ENCODE results near the gene RIMS3. TPM values are rescaled to one million over a fixed set of nuclear protein-coding genes. Genes with fewer than 3 reads are reported as not detected.

RIMS3 gene
- total RNA-seq, 1 donor = 0.84 TPM

- H3K4me1 ChIP-seq (ENCODE audit: insufficient read depth, low read length) = peaks cover 4% of the 10 kb centered on the region
- H3K9me3 ChIP-seq (ENCODE audit: low read depth, low read length) = no peaks in the 10 kb centered on the region
- H3K4me3 ChIP-seq (ENCODE audit: low read length) = no peak overlapping the region
- no peaks in the 10 kb centered on the region for H3K27me3 ChIP-seq (ENCODE audit: insufficient read depth, low read length)
Observed at GRCh38 chr1:40673452-40673851, 8.0 kb upstream of the RIMS3 start.

GRCh38 chr1:40668769-40669525, 3.5 kb upstream of the RIMS3 start:
- no peak overlapping the region for H3K4me3 ChIP-seq (ENCODE audit: low read length)
- H3K9me3 ChIP-seq (ENCODE audit: low read depth, low read length) = no peaks in the 10 kb centered on the region
- peaks cover 13% of the 10 kb centered on the region for H3K4me1 ChIP-seq (ENCODE audit: insufficient read depth, low read length)
- H3K27me3 ChIP-seq (ENCODE audit: insufficient read depth, low read length) = no peaks in the 10 kb centered on the region

- no peaks in the 10 kb centered on the region for H3K27me3 ChIP-seq (ENCODE audit: insufficient read depth, low read length)
- H3K9me3 ChIP-seq (ENCODE audit: low read depth, low read length) = no peaks in the 10 kb centered on the region
- H3K4me1 ChIP-seq (ENCODE audit: insufficient read depth, low read length) = peaks cover 13% of the 10 kb centered on the region
- H3K4me3 ChIP-seq (ENCODE audit: low read length) = no peak overlapping the region
Observed at GRCh38 chr1:40664791-40665190, 691 bp downstream of the RIMS3 start.

GRCh38 chr1:40664167-40664537, 1.3 kb downstream of the RIMS3 start:
- peaks cover 13% of the 10 kb centered on the region for H3K4me1 ChIP-seq (ENCODE audit: insufficient read depth, low read length)
- H3K4me3 ChIP-seq (ENCODE audit: low read length) = no peak overlapping the region
- H3K9me3 ChIP-seq (ENCODE audit: low read depth, low read length) = no peaks in the 10 kb centered on the region
- H3K27me3 ChIP-seq (ENCODE audit: insufficient read depth, low read length) = no peaks in the 10 kb centered on the region

GRCh38 chr1:40663324-40664166, 1.9 kb downstream of the RIMS3 start:
- H3K9me3 ChIP-seq (ENCODE audit: low read depth, low read length) = no peaks in the 10 kb centered on the region
- peaks cover 9% of the 10 kb centered on the region for H3K4me1 ChIP-seq (ENCODE audit: insufficient read depth, low read length)
- H3K4me3 ChIP-seq (ENCODE audit: low read length) = no peak overlapping the region
- H3K27me3 ChIP-seq (ENCODE audit: insufficient read depth, low read length) = no peaks in the 10 kb centered on the region

GRCh38 chr1:40662864-40663263, 2.6 kb downstream of the RIMS3 start:
- Histone ChIP-seq H3K9me3 (ENCODE audit: low read depth, low read length) (no peaks in the 10 kb centered on the region), H3K4me3 (ENCODE audit: low read length) (no peak overlapping the region), H3K4me1 (ENCODE audit: insufficient read depth, low read length) (peaks cover 9% of the 10 kb centered on the region), H3K27me3 (ENCODE audit: insufficient read depth, low read length) (no peaks in the 10 kb centered on the region)

GRCh38 chr1:40662151-40662550, 3.3 kb downstream of the RIMS3 start:
- peaks cover 9% of the 10 kb centered on the region for H3K4me1 ChIP-seq (ENCODE audit: insufficient read depth, low read length)
- H3K27me3 ChIP-seq (ENCODE audit: insufficient read depth, low read length) = no peaks in the 10 kb centered on the region
- no peaks in the 10 kb centered on the region for H3K9me3 ChIP-seq (ENCODE audit: low read depth, low read length)
- no peak overlapping the region for H3K4me3 ChIP-seq (ENCODE audit: low read length)

GRCh38 chr1:40661678-40662077, 3.8 kb downstream of the RIMS3 start:
- Histone ChIP-seq H3K4me1 (ENCODE audit: insufficient read depth, low read length) (peaks cover 9% of the 10 kb centered on the region), H3K27me3 (ENCODE audit: insufficient read depth, low read length) (no peaks in the 10 kb centered on the region), H3K4me3 (ENCODE audit: low read length) (no peak overlapping the region), H3K9me3 (ENCODE audit: low read depth, low read length) (no peaks in the 10 kb centered on the region)

GRCh38 chr1:40659649-40659947, 5.9 kb downstream of the RIMS3 start:
- no peaks in the 10 kb centered on the region for H3K4me1 ChIP-seq (ENCODE audit: insufficient read depth, low read length)
- H3K27me3 ChIP-seq (ENCODE audit: insufficient read depth, low read length) = no peaks in the 10 kb centered on the region
- H3K9me3 ChIP-seq (ENCODE audit: low read depth, low read length) = no peaks in the 10 kb centered on the region
- H3K4me3 ChIP-seq (ENCODE audit: low read length) = no peak overlapping the region

- no peak overlapping the region for H3K4me3 ChIP-seq (ENCODE audit: low read length)
- H3K27me3 ChIP-seq (ENCODE audit: insufficient read depth, low read length) = no peaks in the 10 kb centered on the region
- no peaks in the 10 kb centered on the region for H3K9me3 ChIP-seq (ENCODE audit: low read depth, low read length)
- no peaks in the 10 kb centered on the region for H3K4me1 ChIP-seq (ENCODE audit: insufficient read depth, low read length)
Observed at GRCh38 chr1:40658751-40659648, 6.5 kb downstream of the RIMS3 start.

- Histone ChIP-seq H3K4me3 (ENCODE audit: low read length) (no peak overlapping the region), H3K9me3 (ENCODE audit: low read depth, low read length) (no peaks in the 10 kb centered on the region), H3K27me3 (ENCODE audit: insufficient read depth, low read length) (no peaks in the 10 kb centered on the region), H3K4me1 (ENCODE audit: insufficient read depth, low read length) (no peaks in the 10 kb centered on the region)
Observed at GRCh38 chr1:40657046-40657445, 8.4 kb downstream of the RIMS3 start.

- H3K4me3 ChIP-seq (ENCODE audit: low read length) = no peak overlapping the region
Observed at GRCh38 chr1:40653851-40654537, 11.5 kb downstream of the RIMS3 start.

GRCh38 chr1:40652979-40653378, 12.5 kb downstream of the RIMS3 start:
- Histone ChIP-seq H3K27me3 (ENCODE audit: insufficient read depth, low read length) (no peaks in the 10 kb centered on the region), H3K4me3 (ENCODE audit: low read length) (no peak overlapping the region), H3K9me3 (ENCODE audit: low read depth, low read length) (no peaks in the 10 kb centered on the region), H3K4me1 (ENCODE audit: insufficient read depth, low read length) (no peaks in the 10 kb centered on the region)

More at GRCh38 chr1:40653851-40654537, 11.5 kb downstream of the RIMS3 start:
- Histone ChIP-seq H3K9me3 (ENCODE audit: low read depth, low read length) (no peaks in the 10 kb centered on the region), H3K27me3 (ENCODE audit: insufficient read depth, low read length) (no peaks in the 10 kb centered on the region), H3K4me1 (ENCODE audit: insufficient read depth, low read length) (no peaks in the 10 kb centered on the region)

GRCh38 chr1:40652468-40652867, 13.0 kb downstream of the RIMS3 start:
- H3K4me1 ChIP-seq (ENCODE audit: insufficient read depth, low read length) = no peaks in the 10 kb centered on the region

More at GRCh38 chr1:40652468-40652867, 13.0 kb downstream of the RIMS3 start:
- H3K4me3 ChIP-seq (ENCODE audit: low read length) = no peak overlapping the region
- no peaks in the 10 kb centered on the region for H3K9me3 ChIP-seq (ENCODE audit: low read depth, low read length)
- H3K27me3 ChIP-seq (ENCODE audit: insufficient read depth, low read length) = no peaks in the 10 kb centered on the region
